ENCODE results near the gene ISLR2. TPM values are rescaled to one million over a fixed set of nuclear protein-coding genes. Genes with fewer than 3 reads are reported as not detected.
A peak's percentile ranks its signal among the peaks of the same experiment; 100 is the strongest.

The ISLR2 gene
- total RNA-seq, 5 donors from 2014 or later (not counting 1 experiment from before 2014, with no cell fraction given): 0.06 TPM; not detected in 4

DNA sequence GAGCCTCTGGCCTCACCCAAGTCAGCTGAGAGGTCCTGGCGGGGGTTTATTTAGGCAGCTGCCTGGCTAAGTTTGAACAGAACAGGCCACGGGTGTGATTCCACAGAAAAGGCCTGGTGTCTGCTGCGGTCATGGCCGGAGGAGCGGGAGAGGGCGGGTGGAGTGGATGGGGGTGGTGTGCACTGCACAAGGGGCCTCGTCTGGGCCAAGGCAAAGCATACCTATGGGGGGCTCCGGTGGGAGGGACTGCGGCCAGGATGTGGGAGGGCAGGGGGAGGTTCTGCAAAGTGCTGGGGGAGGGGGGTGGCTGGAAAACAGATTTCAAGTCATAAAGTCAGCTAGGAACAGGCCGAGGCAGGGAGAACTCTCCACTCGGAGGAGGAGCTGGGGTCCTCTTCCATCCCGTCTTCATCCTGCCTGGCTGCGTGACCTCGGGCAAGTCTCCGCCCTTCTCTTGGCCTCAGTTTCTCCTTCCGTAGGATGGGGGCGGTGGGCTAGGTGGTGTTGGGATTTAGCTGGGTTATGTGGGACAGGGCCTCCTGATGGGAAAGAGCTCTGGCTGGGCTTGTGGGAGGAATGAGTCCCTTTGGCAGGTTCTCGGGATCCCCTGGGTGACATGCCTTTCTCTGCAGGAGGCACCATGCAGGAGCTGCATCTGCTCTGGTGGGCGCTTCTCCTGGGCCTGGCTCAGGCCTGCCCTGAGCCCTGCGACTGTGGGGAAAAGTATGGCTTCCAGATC lies 44.0 kb downstream of the ISLR2 start:
- Mint-ChIP-seq H3K27me3 (peaks cover 4 to 7% of the 10 kb centered on the region in 2 donors), H3K4me1 (no peaks in the 10 kb centered on the region), H3K36me3 (no peaks in the 10 kb centered on the region), H3K4me3 (no peak overlapping the region), H3K9me3 (no peaks in the 10 kb centered on the region), H3K27ac (no peak overlapping the region)
- Histone ChIP-seq H3K4me3 (ENCODE audit: control insufficient read depth in 1 of 2, extremely low read depth in 1 of 2, low read length in 1 of 2) (no peak overlapping the region), H3K9me3 (no peaks in the 10 kb centered on the region), H3K27me3 (replicated peaks in 1 of 2; ENCODE audit: control insufficient read depth in 2 of 2, extremely low read depth in 1 of 2, insufficient read depth in 2 of 2, low read length in 1 of 2) (peaks cover 0 to 8% of the 10 kb centered on the region in 2 experiments), H3K27ac (ENCODE audit: low read length) (no peak overlapping the region), H3K36me3 (ENCODE audit: control insufficient read depth in 2 of 2, extremely low read depth in 1 of 2, insufficient read depth in 1 of 2, low read length in 1 of 2) (no peaks in the 10 kb centered on the region), H3K4me1 (ENCODE audit: control insufficient read depth in 1 of 2, extremely low read depth in 1 of 2, insufficient read depth in 2 of 2, low read length in 2 of 2) (no peaks in the 10 kb centered on the region)
- CTCF ChIA-PET: no interaction called here
- DNase-seq (no peak), ATAC-seq (replicated peaks in 1 of 4) (no peak)
- POLR2A ChIA-PET: no interaction called here
- WGBS (ENCODE audit: insufficient coverage): 87% methylated on average over 20 of the region's 20 CpGs

- Histone ChIP-seq H3K4me1 (ENCODE audit: control insufficient read depth in 1 of 2, extremely low read depth in 1 of 2, insufficient read depth in 2 of 2, low read length in 2 of 2) (no peaks in the 10 kb centered on the region), H3K27me3 (replicated peaks in 1 of 2; ENCODE audit: control insufficient read depth in 2 of 2, extremely low read depth in 1 of 2, insufficient read depth in 2 of 2, low read length in 1 of 2) (peaks cover 0 to 13% of the 10 kb centered on the region in 2 experiments), H3K4me3 (ENCODE audit: control insufficient read depth in 1 of 2, extremely low read depth in 1 of 2, low read length in 1 of 2) (no peak overlapping the region), H3K27ac (ENCODE audit: low read length) (no peak overlapping the region), H3K36me3 (ENCODE audit: control insufficient read depth in 2 of 2, extremely low read depth in 1 of 2, insufficient read depth in 1 of 2, low read length in 1 of 2) (no peaks in the 10 kb centered on the region), H3K9me3 (no peaks in the 10 kb centered on the region)
- peaks cover 4 to 9% of the 10 kb centered on the region in 2 donors for H3K27me3 Mint-ChIP-seq
- H3K4me1 Mint-ChIP-seq: no peaks in the 10 kb centered on the region
- DNase-seq (no peak), ATAC-seq (replicated peaks in 1 of 4) (no peak)
- H3K4me3 Mint-ChIP-seq: no peak overlapping the region
- ChIA-PET CTCF (no interaction called here), POLR2A (no interaction called here)
- 94% methylated on average over 14 of the region's 14 CpGs for WGBS (ENCODE audit: insufficient coverage)
- no peak overlapping the region for H3K27ac Mint-ChIP-seq
- no peaks in the 10 kb centered on the region for H3K36me3 Mint-ChIP-seq
- no peaks in the 10 kb centered on the region for H3K9me3 Mint-ChIP-seq
These were observed 44.5 kb downstream of the ISLR2 start for GRCh38 chr15:74174958-74175253.

DNA sequence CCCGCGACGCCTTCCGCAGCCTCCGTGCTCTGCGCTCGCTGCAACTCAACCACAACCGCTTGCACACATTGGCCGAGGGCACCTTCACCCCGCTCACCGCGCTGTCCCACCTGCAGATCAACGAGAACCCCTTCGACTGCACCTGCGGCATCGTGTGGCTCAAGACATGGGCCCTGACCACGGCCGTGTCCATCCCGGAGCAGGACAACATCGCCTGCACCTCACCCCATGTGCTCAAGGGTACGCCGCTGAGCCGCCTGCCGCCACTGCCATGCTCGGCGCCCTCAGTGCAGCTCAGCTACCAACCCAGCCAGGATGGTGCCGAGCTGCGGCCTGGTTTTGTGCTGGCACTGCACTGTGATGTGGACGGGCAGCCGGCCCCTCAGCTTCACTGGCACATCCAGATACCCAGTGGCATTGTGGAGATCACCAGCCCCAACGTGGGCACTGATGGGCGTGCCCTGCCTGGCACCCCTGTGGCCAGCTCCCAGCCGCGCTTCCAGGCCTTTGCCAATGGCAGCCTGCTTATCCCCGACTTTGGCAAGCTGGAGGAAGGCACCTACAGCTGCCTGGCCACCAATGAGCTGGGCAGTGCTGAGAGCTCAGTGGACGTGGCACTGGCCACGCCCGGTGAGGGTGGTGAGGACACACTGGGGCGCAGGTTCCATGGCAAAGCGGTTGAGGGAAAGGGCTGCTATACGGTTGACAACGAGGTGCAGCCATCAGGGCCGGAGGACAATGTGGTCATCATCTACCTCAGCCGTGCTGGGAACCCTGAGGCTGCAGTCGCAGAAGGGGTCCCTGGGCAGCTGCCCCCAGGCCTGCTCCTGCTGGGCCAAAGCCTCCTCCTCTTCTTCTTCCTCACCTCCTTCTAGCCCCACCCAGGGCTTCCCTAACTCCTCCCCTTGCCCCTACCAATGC lies 45.1 kb downstream of the ISLR2 start:
- no peaks in the 10 kb centered on the region for H3K9me3 ChIP-seq
- POLR2A ChIA-PET: no interaction called here
- H3K36me3 ChIP-seq (ENCODE audit: control insufficient read depth in 2 of 2, extremely low read depth in 1 of 2, insufficient read depth in 1 of 2, low read length in 1 of 2): no peaks in the 10 kb centered on the region
- no peak overlapping the region for H3K4me3 ChIP-seq (ENCODE audit: control insufficient read depth in 1 of 2, extremely low read depth in 1 of 2, low read length in 1 of 2)
- no peaks in the 10 kb centered on the region for H3K36me3 Mint-ChIP-seq
- ATAC-seq (replicated peaks in 1 of 4) (no peak), DNase-seq (peak in 1 of 35 experiments; percentile 11)
- peaks cover 0 to 9% of the 10 kb centered on the region in 2 donors for H3K27me3 Mint-ChIP-seq
- no peak overlapping the region for H3K27ac ChIP-seq (ENCODE audit: low read length)
- H3K9me3 Mint-ChIP-seq: no peaks in the 10 kb centered on the region
- no peak overlapping the region for H3K4me3 Mint-ChIP-seq
- H3K4me1 ChIP-seq (ENCODE audit: control insufficient read depth in 1 of 2, extremely low read depth in 1 of 2, insufficient read depth in 2 of 2, low read length in 2 of 2): no peaks in the 10 kb centered on the region
- H3K27me3 ChIP-seq (replicated peaks in 1 of 2; ENCODE audit: control insufficient read depth in 2 of 2, extremely low read depth in 1 of 2, insufficient read depth in 2 of 2, low read length in 1 of 2): peaks cover 0 to 18% of the 10 kb centered on the region in 2 experiments
- CTCF ChIA-PET: no interaction called here
- 87% methylated on average over 45 of the region's 45 CpGs for WGBS (ENCODE audit: insufficient coverage)
- no peaks in the 10 kb centered on the region for H3K4me1 Mint-ChIP-seq
- no peak overlapping the region for H3K27ac Mint-ChIP-seq

DNA sequence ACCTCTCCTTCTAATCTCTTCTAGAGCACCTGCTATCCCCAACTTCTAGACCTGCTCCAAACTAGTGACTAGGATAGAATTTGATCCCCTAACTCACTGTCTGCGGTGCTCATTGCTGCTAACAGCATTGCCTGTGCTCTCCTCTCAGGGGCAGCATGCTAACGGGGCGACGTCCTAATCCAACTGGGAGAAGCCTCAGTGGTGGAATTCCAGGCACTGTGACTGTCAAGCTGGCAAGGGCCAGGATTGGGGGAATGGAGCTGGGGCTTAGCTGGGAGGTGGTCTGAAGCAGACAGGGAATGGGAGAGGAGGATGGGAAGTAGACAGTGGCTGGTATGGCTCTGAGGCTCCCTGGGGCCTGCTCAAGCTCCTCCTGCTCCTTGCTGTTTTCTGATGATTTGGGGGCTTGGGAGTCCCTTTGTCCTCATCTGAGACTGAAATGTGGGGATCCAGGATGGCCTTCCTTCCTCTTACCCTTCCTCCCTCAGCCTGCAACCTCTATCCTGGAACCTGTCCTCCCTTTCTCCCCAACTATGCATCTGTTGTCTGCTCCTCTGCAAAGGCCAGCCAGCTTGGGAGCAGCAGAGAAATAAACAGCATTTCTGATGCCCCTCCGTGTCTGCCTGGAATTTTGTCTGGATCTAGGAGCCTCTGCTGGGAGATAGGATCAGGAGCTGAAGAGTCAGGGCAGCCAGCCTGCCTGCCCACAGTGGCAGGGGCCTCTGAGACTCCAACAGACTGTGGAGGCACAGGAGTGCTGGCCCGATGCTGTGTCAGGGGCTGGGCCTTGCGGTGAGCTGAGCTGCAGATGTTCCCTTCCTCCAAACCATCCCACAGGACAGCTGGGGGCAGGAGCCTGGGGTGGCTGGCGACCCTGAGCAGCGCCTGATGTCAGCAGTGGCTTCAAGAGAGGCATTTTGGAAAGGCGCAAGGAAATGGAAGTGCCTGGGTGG lies 46.2 kb downstream of the ISLR2 start:
- H3K9me3 Mint-ChIP-seq: no peaks in the 10 kb centered on the region
- no peaks in the 10 kb centered on the region for H3K4me1 Mint-ChIP-seq
- H3K4me3 Mint-ChIP-seq: no peak overlapping the region
- H3K36me3 ChIP-seq (ENCODE audit: control insufficient read depth in 2 of 2, extremely low read depth in 1 of 2, insufficient read depth in 1 of 2, low read length in 1 of 2): no peaks in the 10 kb centered on the region
- H3K4me1 ChIP-seq (ENCODE audit: control insufficient read depth in 1 of 2, extremely low read depth in 1 of 2, insufficient read depth in 2 of 2, low read length in 2 of 2): no peaks in the 10 kb centered on the region
- H3K27ac ChIP-seq (ENCODE audit: low read length): no peak overlapping the region
- no peaks in the 10 kb centered on the region for H3K36me3 Mint-ChIP-seq
- no peak overlapping the region for H3K27ac Mint-ChIP-seq
- peaks cover 0 to 18% of the 10 kb centered on the region in 2 experiments for H3K27me3 ChIP-seq (replicated peaks in 1 of 2; ENCODE audit: control insufficient read depth in 2 of 2, extremely low read depth in 1 of 2, insufficient read depth in 2 of 2, low read length in 1 of 2)
- DNase-seq (no peak), ATAC-seq (replicated peaks in 1 of 4) (no peak)
- 70% methylated on average over 4 of the region's 10 CpGs for WGBS (ENCODE audit: insufficient coverage)
- POLR2A ChIA-PET: no interaction called here
- CTCF ChIA-PET: no interaction called here
- H3K4me3 ChIP-seq (ENCODE audit: control insufficient read depth in 1 of 2, extremely low read depth in 1 of 2, low read length in 1 of 2): no peak overlapping the region
- no peaks in the 10 kb centered on the region for H3K9me3 ChIP-seq
- peaks cover 0 to 10% of the 10 kb centered on the region in 2 donors for H3K27me3 Mint-ChIP-seq

DNA sequence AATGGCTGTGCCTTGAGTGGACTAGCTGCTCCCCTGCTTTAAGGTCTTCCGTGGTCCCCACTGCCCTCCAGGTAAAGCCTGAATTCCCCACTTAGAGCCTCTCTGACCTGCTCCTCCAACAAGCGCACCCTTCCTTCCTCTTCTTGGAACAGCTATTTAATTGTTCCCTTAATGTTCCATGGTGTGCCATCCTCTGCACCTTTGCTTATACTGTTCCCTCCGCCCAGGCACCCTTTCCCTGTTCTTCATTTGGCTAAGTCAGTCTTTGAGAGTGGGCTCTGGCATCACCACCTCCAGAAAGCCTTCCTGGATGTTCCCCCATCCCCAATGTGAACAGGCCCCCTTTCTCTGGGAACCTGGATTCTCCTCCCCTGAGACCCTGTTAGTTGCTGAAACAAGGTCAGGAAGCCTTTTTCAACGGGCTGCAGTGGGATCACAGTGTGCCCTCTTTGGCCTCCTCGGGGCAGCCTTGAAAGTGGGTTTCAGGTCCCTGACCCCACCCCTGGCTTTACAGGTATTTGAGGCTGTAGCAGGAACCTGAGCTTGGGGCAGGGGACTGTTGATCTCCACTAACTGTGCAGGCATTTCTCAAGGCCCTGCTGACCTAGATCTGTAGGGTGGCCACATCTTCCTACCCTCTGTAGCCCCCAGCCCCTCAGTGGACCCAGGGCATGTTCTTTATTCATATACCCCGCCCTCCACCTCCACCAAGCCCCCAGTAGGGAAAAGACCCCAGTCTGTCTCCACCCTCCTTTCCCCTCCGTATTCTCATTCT lies 48.1 kb downstream of the ISLR2 start:
- ATAC-seq (replicated peaks in 1 of 4) (no peak), DNase-seq (no peak)
- Histone ChIP-seq H3K4me1 (ENCODE audit: control insufficient read depth in 1 of 2, extremely low read depth in 1 of 2, insufficient read depth in 2 of 2, low read length in 2 of 2) (no peaks in the 10 kb centered on the region), H3K27ac (ENCODE audit: low read length) (no peak overlapping the region), H3K4me3 (ENCODE audit: control insufficient read depth in 1 of 2, extremely low read depth in 1 of 2, low read length in 1 of 2) (no peak overlapping the region), H3K36me3 (ENCODE audit: control insufficient read depth in 2 of 2, extremely low read depth in 1 of 2, insufficient read depth in 1 of 2, low read length in 1 of 2) (no peaks in the 10 kb centered on the region), H3K9me3 (no peaks in the 10 kb centered on the region), H3K27me3 (replicated peaks in 1 of 2; ENCODE audit: control insufficient read depth in 2 of 2, extremely low read depth in 1 of 2, insufficient read depth in 2 of 2, low read length in 1 of 2) (peaks cover 0 to 18% of the 10 kb centered on the region in 2 experiments)
- Mint-ChIP-seq H3K27me3 (peaks cover 0 to 14% of the 10 kb centered on the region in 2 donors), H3K36me3 (no peaks in the 10 kb centered on the region), H3K9me3 (no peaks in the 10 kb centered on the region), H3K4me3 (no peak overlapping the region), H3K4me1 (no peaks in the 10 kb centered on the region), H3K27ac (no peak overlapping the region)
- ChIA-PET CTCF (no interaction called here), POLR2A (no interaction called here)
- 67% methylated on average over 7 of the region's 7 CpGs for WGBS (ENCODE audit: insufficient coverage)

Measured in T-cell (primary cell).